Activated T-cell treated with anti-CD3 and anti-CD28 coated beads for 48 hours (primary cell): ENCODE measurements around the gene NRG3.
"Not testable (repeated sequence)": the region's sequence is repeated elsewhere in the genome, so short reads cannot be mapped to it uniquely, and the experiment has no call there.

Source experiments
- DNase-seq: peaks from one replicate; pipeline ENCODE4 v3.0.0-alpha.2; 2020; ENCODE audit warnings: low read depth

Gene NRG3

GRCh38 chr10:82982110-82982608, 1107.2 kb downstream of the NRG3 start:
- no peak for DNase-seq

GRCh38 chr10:82986216-82986615, 1111.2 kb downstream of the NRG3 start:
- no peak for DNase-seq

GRCh38 chr10:83006479-83006878, 1131.5 kb downstream of the NRG3 start:
- DNase-seq, result not testable (repeated sequence)

GRCh38 chr10:83007510-83007909, 1132.5 kb downstream of the NRG3 start:
- no peak for DNase-seq

- DNase-seq, result no peak
These were observed 1137.9 kb downstream of the NRG3 start for GRCh38 chr10:83012866-83013265.

- DNase-seq, result no peak
These were observed 1142.3 kb downstream of the NRG3 start for GRCh38 chr10:83017076-83017867.

GRCh38 chr10:83023662-83024061, 1148.7 kb downstream of the NRG3 start:
- no peak for DNase-seq
